HG03457 (cell line): ENCODE data around the gene IL16.

Experiments used
- ATAC-seq: cut with Tn5 transposase; IDR thresholded peaks from one replicate; pipeline ENCODE4 v1.9.1; 2021; ENCODE audit warnings: moderate number of reproducible peaks; ENCODE audit not compliant: unreplicated experiment

IL16 gene

GRCh38 chr15:81174125-81174791 is 22.4 kb upstream of the IL16 start:
- no peak for ATAC-seq

GRCh38 chr15:81174792-81175327 is 21.8 kb upstream of the IL16 start:
- ATAC-seq: no peak

- ATAC-seq: no peak
Observed at GRCh38 chr15:81175496-81175895, 21.2 kb upstream of the IL16 start.

GRCh38 chr15:81176291-81176893 is 20.3 kb upstream of the IL16 start:
- ATAC-seq: no peak

- ATAC-seq: no peak
Observed at GRCh38 chr15:81178365-81178764, 18.3 kb upstream of the IL16 start.

GRCh38 chr15:81181220-81181619 is 15.5 kb upstream of the IL16 start:
- ATAC-seq: no peak

- no peak for ATAC-seq
Observed at GRCh38 chr15:81182031-81182755, 14.5 kb upstream of the IL16 start.

GRCh38 chr15:81182756-81183438 is 13.8 kb upstream of the IL16 start:
- ATAC-seq: no peak

GRCh38 chr15:81183439-81183775 is 13.3 kb upstream of the IL16 start:
- no peak for ATAC-seq

- no peak for ATAC-seq
Observed at GRCh38 chr15:81184188-81184587, 12.5 kb upstream of the IL16 start.

GRCh38 chr15:81185631-81186295 is 10.9 kb upstream of the IL16 start:
- ATAC-seq: no peak

- no peak for ATAC-seq
Observed at GRCh38 chr15:81188354-81188753, 8.3 kb upstream of the IL16 start.

- no peak for ATAC-seq
Observed at GRCh38 chr15:81189583-81190283, 6.9 kb upstream of the IL16 start.

GRCh38 chr15:81190922-81191507 is 5.7 kb upstream of the IL16 start:
- no peak for ATAC-seq

GRCh38 chr15:81191701-81192100 is 5.0 kb upstream of the IL16 start:
- no peak for ATAC-seq

- ATAC-seq: no peak
Observed at GRCh38 chr15:81194723-81195122, 2.0 kb upstream of the IL16 start.

GRCh38 chr15:81195339-81195864 is 1.3 kb upstream of the IL16 start:
- ATAC-seq: no peak

- no peak for ATAC-seq
Observed at GRCh38 chr15:81197255-81197630, 564 bp downstream of the IL16 start.

- ATAC-seq: no peak
Observed at GRCh38 chr15:81197688-81198281, 1.1 kb downstream of the IL16 start.
